ENCODE results near the gene RAPGEF2. TPM values are rescaled to one million over a fixed set of nuclear protein-coding genes. Genes with fewer than 3 reads are reported as not detected.

The RAPGEF2 gene
- total and polyA plus RNA-seq, 2 experiments from 2014 or later: 10.2 to 63.1 TPM

GRCh38 chr4:159137176-159137575, 34.3 kb downstream of the RAPGEF2 start (continued):
- TF ChIP-seq, protein P1, sequence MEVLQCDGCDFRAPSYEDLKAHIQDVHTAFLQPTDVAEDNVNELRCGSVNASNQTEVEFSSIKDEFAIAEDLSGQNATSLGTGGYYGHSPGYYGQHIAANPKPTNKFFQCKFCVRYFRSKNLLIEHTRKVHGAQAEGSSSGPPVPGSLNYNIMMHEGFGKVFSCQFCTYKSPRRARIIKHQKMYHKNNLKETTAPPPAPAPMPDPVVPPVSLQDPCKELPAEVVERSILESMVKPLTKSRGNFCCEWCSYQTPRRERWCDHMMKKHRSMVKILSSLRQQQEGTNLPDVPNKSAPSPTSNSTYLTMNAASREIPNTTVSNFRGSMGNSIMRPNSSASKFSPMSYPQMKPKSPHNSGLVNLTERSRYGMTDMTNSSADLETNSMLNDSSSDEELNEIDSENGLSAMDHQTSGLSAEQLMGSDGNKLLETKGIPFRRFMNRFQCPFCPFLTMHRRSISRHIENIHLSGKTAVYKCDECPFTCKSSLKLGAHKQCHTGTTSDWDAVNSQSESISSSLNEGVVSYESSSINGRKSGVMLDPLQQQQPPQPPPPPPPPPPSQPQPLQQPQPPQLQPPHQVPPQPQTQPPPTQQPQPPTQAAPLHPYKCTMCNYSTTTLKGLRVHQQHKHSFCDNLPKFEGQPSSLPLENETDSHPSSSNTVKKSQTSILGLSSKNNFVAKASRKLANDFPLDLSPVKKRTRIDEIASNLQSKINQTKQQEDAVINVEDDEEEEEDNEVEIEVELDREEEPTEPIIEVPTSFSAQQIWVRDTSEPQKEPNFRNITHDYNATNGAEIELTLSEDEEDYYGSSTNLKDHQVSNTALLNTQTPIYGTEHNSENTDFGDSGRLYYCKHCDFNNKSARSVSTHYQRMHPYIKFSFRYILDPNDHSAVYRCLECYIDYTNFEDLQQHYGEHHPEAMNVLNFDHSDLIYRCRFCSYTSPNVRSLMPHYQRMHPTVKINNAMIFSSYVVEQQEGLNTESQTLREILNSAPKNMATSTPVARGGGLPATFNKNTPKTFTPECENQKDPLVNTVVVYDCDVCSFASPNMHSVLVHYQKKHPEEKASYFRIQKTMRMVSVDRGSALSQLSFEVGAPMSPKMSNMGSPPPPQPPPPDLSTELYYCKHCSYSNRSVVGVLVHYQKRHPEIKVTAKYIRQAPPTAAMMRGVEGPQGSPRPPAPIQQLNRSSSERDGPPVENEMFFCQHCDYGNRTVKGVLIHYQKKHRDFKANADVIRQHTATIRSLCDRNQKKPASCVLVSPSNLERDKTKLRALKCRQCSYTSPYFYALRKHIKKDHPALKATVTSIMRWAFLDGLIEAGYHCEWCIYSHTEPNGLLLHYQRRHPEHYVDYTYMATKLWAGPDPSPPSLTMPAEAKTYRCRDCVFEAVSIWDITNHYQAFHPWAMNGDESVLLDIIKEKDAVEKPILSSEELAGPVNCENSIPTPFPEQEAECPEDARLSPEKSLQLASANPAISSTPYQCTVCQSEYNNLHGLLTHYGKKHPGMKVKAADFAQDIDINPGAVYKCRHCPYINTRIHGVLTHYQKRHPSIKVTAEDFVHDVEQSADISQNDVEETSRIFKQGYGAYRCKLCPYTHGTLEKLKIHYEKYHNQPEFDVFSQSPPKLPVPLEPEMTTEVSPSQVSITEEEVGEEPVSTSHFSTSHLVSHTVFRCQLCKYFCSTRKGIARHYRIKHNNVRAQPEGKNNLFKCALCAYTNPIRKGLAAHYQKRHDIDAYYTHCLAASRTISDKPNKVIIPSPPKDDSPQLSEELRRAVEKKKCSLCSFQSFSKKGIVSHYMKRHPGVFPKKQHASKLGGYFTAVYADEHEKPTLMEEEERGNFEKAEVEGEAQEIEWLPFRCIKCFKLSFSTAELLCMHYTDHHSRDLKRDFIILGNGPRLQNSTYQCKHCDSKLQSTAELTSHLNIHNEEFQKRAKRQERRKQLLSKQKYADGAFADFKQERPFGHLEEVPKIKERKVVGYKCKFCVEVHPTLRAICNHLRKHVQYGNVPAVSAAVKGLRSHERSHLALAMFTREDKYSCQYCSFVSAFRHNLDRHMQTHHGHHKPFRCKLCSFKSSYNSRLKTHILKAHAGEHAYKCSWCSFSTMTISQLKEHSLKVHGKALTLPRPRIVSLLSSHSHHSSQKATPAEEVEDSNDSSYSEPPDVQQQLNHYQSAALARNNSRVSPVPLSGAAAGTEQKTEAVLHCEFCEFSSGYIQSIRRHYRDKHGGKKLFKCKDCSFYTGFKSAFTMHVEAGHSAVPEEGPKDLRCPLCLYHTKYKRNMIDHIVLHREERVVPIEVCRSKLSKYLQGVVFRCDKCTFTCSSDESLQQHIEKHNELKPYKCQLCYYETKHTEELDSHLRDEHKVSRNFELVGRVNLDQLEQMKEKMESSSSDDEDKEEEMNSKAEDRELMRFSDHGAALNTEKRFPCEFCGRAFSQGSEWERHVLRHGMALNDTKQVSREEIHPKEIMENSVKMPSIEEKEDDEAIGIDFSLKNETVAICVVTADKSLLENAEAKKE (CRISPR knock-in tag; IDR thresholded peaks at IDR 0.05): no peak
- TF ChIP-seq, protein P2, sequence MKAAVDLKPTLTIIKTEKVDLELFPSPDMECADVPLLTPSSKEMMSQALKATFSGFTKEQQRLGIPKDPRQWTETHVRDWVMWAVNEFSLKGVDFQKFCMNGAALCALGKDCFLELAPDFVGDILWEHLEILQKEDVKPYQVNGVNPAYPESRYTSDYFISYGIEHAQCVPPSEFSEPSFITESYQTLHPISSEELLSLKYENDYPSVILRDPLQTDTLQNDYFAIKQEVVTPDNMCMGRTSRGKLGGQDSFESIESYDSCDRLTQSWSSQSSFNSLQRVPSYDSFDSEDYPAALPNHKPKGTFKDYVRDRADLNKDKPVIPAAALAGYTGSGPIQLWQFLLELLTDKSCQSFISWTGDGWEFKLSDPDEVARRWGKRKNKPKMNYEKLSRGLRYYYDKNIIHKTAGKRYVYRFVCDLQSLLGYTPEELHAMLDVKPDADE (IDR thresholded peaks at IDR 0.05): no peak
- no peak for TF ChIP-seq ZNF114 (CRISPR knock-in tag; IDR thresholded peaks at IDR 0.05)
- no peak for TF ChIP-seq CREB1 (CRISPR knock-in tag; IDR thresholded peaks at IDR 0.05; ENCODE audit: low read depth)
- TF ChIP-seq STAT1 (IDR thresholded peaks at IDR 0.05; ENCODE audit: unreplicated experiment): no peak
- TF ChIP-seq EZH2 (IDR thresholded peaks at IDR 0.05; ENCODE audit: low read depth, unreplicated experiment): no peak
- no peak for TF ChIP-seq ZNF331 (CRISPR knock-in tag; IDR thresholded peaks at IDR 0.05; ENCODE audit: low read depth)

GRCh38 chr4:159138436-159138835, 35.6 kb downstream of the RAPGEF2 start:
- H3K27me3 ChIP-seq (ENCODE audit: insufficient read depth): no peaks in the 10 kb centered on the region
- H3K4me2 ChIP-seq: no peak overlapping the region
- no peaks in the 10 kb centered on the region for H3K9me2 ChIP-seq (ENCODE audit: insufficient read depth)
- Mint-ChIP-seq H3K4me1 (peaks cover 29% of the 10 kb centered on the region), H3K27ac (no peak overlapping the region), H3K9me3 (no peaks in the 10 kb centered on the region), H3K27me3 (ENCODE audit: insufficient read depth, low read depth, poor library complexity) (peaks cover 4% of the 10 kb centered on the region), H3K4me3 (no peak overlapping the region), H3K36me3 (ENCODE audit: low read depth) (no peaks in the 10 kb centered on the region)
- peaks cover 100% of the 10 kb centered on the region for H3K79me2 ChIP-seq (replicated peaks; ENCODE audit: insufficient read depth)
- no peak for TF ChIP-seq STAT1 (IDR thresholded peaks at IDR 0.05; ENCODE audit: unreplicated experiment)
- no peak for ATAC-seq
- no peaks in the 10 kb centered on the region for H3K36me3 ChIP-seq (ENCODE audit: insufficient read depth)
- no peaks in the 10 kb centered on the region for H3F3A ChIP-seq (replicated peaks; ENCODE audit: low read depth)
- H4K20me1 ChIP-seq (replicated peaks; ENCODE audit: insufficient read depth): peaks cover 12% of the 10 kb centered on the region
- H3K4me3 ChIP-seq: no peak overlapping the region
- DNase-seq (ENCODE audit: low spot score): no peak
- H2AFZ ChIP-seq: no peak overlapping the region
- H3K27ac ChIP-seq (ENCODE audit: low read depth): no peak overlapping the region
- H3K4me1 ChIP-seq (ENCODE audit: insufficient read depth): peaks cover 14% of the 10 kb centered on the region; the same call in 1 of the 2 replicates
